Body of pancreas (tissue), 4 donors: ENCODE data around the gene MUC5B. TPM values are rescaled to one million over a fixed set of nuclear protein-coding genes. Genes with fewer than 3 reads are reported as not detected.

Source experiments
- ATAC-seq: fragments of 150-250 bp; one replicate; pipeline ENCODE4 v1.9.1; 2016
- DNase-seq, 4 donors: peaks; one replicate each; pipeline ENCODE4 v3.0.0-alpha.2; 2019
- H3K27ac ChIP-seq, 4 donors: fragments of 200-600 bp; sonication (generic); 1 replicate in 3 of 4; 2 replicates in 1 of 4; pipeline versions ENCODE4 v1.5.1 to v1.6.1; 2016 to 2019; ENCODE audit warnings: mild to moderate bottlenecking in 1 of 4, mixed read lengths in 1 of 4, moderate library complexity in 1 of 4
- H3K27me3 ChIP-seq, 2 donors: fragments of 200-600 bp; sonication (generic); one replicate each; pipeline ENCODE4 v1.6.0; 2016; ENCODE audit warnings: mild to moderate bottlenecking in 1 of 2
- H3K36me3 ChIP-seq, 2 donors: fragments of 200-600 bp; sonication (generic); replicated peaks in 1 of 2; 2 replicates each; pipeline ENCODE4 v1.5.1; 2016; ENCODE audit warnings: low read depth in 2 of 2; ENCODE audit not compliant: insufficient read depth in 1 of 2
- H3K4me1 ChIP-seq: fragments of 200-600 bp; sonication (generic); one replicate; pipeline ENCODE4 v1.6.0; 2016
- H3K4me3 ChIP-seq, 2 donors: fragments of 200-600 bp; sonication (generic); 1 replicate in 1 of 2; 2 replicates in 1 of 2; pipeline ENCODE4 v1.5.1; 2016 to 2019
- H3K9me3 ChIP-seq, 3 donors: fragments of 200-600 bp; sonication (generic); 1 replicate in 2 of 3; 2 replicates in 1 of 3; pipeline ENCODE4 v1.5.1; 2016
- POLR2A ChIP-seq, 3 donors: fragments of 450-650 bp; IDR thresholded peaks; one replicate each; pipeline ENCODE4 v1.6.1; 2016; ENCODE audit warnings: antibody characterized with exemption in 3 of 3, mild to moderate bottlenecking in 2 of 3
- WGBS, 2 donors: methylation state at CpG; one replicate each; pipeline ENCODE4 v1.1.5; 2017; 5-methylcytosine and 5-hydroxymethylcytosine counted together
- intact Hi-C: fragments of 100-400 bp; cut with DNase I; formaldehyde crosslinking; loops from one replicate; pipeline ENCODE4 v1.15.1; 2023
- total RNA-seq, 2 donors: library from RNA; depleted of rRNA; stranded (reverse); fragments of >200 nt; gene quantifications; one replicate each; pipeline ENCODE4 v1.1.0, GENCODE V29; 2016
- TF ChIP-seq, protein P1 (sequence below), 7 experiments: fragments of 450-650 bp in 4 of 7; fragments of 200-600 bp in 3 of 7; sonication (generic) in 3 of 7; IDR thresholded peaks; one replicate each; pipeline ENCODE4 v1.5.1; 2016 to 2019; ENCODE audit warnings: antibody characterized with exemption in 7 of 7

MUC5B gene
- total RNA-seq, 2 donors from 2014 or later, result 4.6 to 11.4 TPM

DNA sequence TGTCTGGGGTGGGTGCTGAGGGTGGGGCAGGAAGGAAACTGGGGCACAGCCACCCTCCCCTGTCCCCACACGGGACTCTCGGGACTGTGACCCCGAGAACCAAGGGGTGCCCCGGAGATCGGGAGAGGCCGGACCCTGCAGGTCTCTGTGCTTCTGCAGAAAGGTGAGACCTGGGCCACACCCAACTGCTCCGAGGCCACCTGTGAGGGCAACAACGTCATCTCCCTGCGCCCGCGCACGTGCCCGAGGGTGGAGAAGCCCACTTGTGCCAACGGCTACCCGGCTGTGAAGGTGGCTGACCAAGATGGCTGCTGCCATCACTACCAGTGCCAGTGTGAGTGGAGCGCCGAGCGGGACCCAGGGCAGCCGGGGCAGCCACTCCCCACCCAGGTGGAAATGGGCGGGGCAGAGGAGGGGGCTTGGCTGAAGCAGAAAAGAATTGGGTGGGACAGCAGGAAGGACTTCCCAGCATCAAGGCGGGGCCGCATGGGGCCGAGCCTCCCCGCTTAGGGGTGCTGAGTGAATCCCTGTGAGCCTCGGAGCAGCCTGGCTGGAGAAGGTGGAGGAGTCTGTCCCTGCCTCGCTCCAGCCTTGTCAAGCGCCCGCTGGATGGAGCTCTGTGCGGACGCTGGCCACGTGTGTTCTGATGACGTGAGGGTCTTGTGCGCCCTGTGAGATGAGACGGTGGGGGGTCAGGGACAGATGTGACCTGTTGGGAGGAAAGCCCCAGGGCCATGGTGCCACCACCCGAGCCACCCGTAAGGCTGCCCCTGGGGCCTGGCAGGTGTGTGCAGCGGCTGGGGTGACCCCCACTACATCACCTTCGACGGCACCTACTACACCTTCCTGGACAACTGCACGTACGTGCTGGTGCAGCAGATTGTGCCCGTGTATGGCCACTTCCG lies 29.3 kb upstream of the MUC5B start:
- ATAC-seq (no peak), DNase-seq (peak in 2 of 4 donors; percentile 4 to 5)
- Histone ChIP-seq H3K27me3 (peaks cover 0 to 8% of the 10 kb centered on the region in 2 donors), H3K9me3 (no peaks in the 10 kb centered on the region), H3K4me3 (no peak overlapping the region), H3K36me3 (no peaks in the 10 kb centered on the region), H3K27ac (no peak overlapping the region), H3K4me1 (no peaks in the 10 kb centered on the region)
- no peak for TF ChIP-seq POLR2A (IDR thresholded peaks at IDR 0.05)
- TF ChIP-seq, protein P1, sequence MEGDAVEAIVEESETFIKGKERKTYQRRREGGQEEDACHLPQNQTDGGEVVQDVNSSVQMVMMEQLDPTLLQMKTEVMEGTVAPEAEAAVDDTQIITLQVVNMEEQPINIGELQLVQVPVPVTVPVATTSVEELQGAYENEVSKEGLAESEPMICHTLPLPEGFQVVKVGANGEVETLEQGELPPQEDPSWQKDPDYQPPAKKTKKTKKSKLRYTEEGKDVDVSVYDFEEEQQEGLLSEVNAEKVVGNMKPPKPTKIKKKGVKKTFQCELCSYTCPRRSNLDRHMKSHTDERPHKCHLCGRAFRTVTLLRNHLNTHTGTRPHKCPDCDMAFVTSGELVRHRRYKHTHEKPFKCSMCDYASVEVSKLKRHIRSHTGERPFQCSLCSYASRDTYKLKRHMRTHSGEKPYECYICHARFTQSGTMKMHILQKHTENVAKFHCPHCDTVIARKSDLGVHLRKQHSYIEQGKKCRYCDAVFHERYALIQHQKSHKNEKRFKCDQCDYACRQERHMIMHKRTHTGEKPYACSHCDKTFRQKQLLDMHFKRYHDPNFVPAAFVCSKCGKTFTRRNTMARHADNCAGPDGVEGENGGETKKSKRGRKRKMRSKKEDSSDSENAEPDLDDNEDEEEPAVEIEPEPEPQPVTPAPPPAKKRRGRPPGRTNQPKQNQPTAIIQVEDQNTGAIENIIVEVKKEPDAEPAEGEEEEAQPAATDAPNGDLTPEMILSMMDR (IDR thresholded peaks at IDR 0.05), result no peak
- intact Hi-C loops, result no loop called here
- 77 to 79% methylated on average over 24 to 41 of the region's 43 CpGs for WGBS, 2 donors

GRCh38 chr11:1194231-1194976 lies 28.5 kb upstream of the MUC5B start:
- Histone ChIP-seq H3K4me3 (no peak overlapping the region), H3K4me1 (no peaks in the 10 kb centered on the region), H3K36me3 (no peaks in the 10 kb centered on the region), H3K9me3 (no peaks in the 10 kb centered on the region), H3K27me3 (peaks cover 0 to 12% of the 10 kb centered on the region in 2 donors), H3K27ac (no peak overlapping the region)
- TF ChIP-seq POLR2A (IDR thresholded peaks at IDR 0.05), result no peak
- TF ChIP-seq, protein P1 (IDR thresholded peaks at IDR 0.05), result no peak
- intact Hi-C loops, result no loop called here
- 91 to 93% methylated on average over 12 to 47 of the region's 59 CpGs for WGBS, 2 donors
- DNase-seq, result peak in 3 of 4 donors; percentile 3 to 10 (median 6)
- no peak for ATAC-seq

GRCh38 chr11:1194977-1195681 lies 27.7 kb upstream of the MUC5B start:
- peak in 2 of 4 donors; percentile 2 to 11 for DNase-seq
- no peaks in the 10 kb centered on the region for H3K9me3 ChIP-seq
- H3K27ac ChIP-seq, result no peak overlapping the region
- TF ChIP-seq POLR2A (IDR thresholded peaks at IDR 0.05), result no peak
- TF ChIP-seq, protein P1 (IDR thresholded peaks at IDR 0.05), result no peak
- ATAC-seq, result no peak
- no peaks in the 10 kb centered on the region for H3K36me3 ChIP-seq
- WGBS, 2 donors, result 75 to 76% methylated on average over 9 to 27 of the region's 32 CpGs
- intact Hi-C loops, result no loop called here
- H3K4me1 ChIP-seq, result no peaks in the 10 kb centered on the region
- H3K27me3 ChIP-seq, result peaks cover 0 to 19% of the 10 kb centered on the region in 2 donors
- H3K4me3 ChIP-seq, result no peak overlapping the region

DNA sequence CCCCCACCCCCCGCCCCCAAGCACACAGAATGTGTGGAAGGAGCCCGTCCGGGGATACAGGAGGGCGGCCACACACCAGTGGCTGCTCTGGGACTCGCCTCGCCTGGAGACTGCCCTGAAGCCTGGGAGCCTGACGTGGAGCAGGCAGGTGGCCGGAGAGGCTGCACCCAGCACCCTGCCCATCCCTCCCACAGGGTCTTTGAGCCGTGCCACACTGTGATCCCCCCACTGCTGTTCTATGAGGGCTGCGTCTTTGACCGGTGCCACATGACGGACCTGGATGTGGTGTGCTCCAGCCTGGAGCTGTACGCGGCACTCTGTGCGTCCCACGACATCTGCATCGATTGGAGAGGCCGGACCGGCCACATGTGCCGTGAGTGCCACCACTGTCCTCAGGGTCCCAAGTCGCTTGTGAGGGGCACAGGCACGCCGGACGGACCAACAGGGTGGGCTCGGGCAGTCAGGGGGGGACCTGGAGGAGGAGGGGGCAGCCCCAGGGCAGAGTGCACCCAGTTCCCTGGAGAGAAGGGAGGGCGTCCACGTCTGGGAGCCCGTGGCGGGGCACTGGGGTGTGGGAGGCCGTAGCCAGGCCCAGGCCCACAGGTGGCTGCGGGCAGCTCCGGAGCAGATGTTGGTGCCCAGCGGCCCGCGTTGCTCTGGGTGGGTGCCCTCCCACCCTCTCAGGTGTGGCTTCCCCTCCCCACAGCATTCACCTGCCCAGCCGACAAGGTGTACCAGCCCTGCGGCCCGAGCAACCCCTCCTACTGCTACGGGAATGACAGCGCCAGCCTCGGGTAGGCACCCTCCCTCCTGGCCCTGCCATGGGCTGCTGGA lies 27.0 kb upstream of the MUC5B start:
- no peak for ATAC-seq
- TF ChIP-seq, protein P1 (IDR thresholded peaks at IDR 0.05), result no peak
- no peak for TF ChIP-seq POLR2A (IDR thresholded peaks at IDR 0.05)
- H3K4me1 ChIP-seq, result no peaks in the 10 kb centered on the region
- H3K4me3 ChIP-seq, result no peak overlapping the region
- WGBS, 2 donors, result 67 to 71% methylated on average over 10 to 35 of the region's 41 CpGs
- no peaks in the 10 kb centered on the region for H3K9me3 ChIP-seq
- H3K27me3 ChIP-seq, result peaks cover 0 to 21% of the 10 kb centered on the region in 2 donors
- H3K36me3 ChIP-seq, result no peaks in the 10 kb centered on the region
- intact Hi-C loops, result no loop called here
- peak in 3 of 4 donors; percentile 2 to 8 (median 4) for DNase-seq
- H3K27ac ChIP-seq, result no peak overlapping the region
